ENCODE measurements around the gene TRIM59.

Gene TRIM59

GRCh38 chr3:160437083-160437455, 12.5 kb downstream of the TRIM59 start:
- Histone ChIP-seq H3K27ac (ENCODE audit: extremely low read depth, low read depth, low read length) (no peak overlapping the region), H3K4me3 (ENCODE audit: low read depth, low read length) (no peak overlapping the region), H3K4me1 (ENCODE audit: control insufficient read depth, insufficient read depth, low read length) (0 out of 2 replicates have a peak, but pooled peaks cover 2% of the 10 kb centered on the region), H3K36me3 (ENCODE audit: control insufficient read depth in 2 of 2, insufficient read depth in 1 of 2, low read length in 2 of 2) (peaks cover 13 to 61% of the 10 kb centered on the region in 2 experiments), H3K9me3 (ENCODE audit: control insufficient read depth, insufficient read depth, low read depth, low read length) (no peaks in the 10 kb centered on the region)
- ChIA-PET CTCF (no interaction called here), POLR2A (interaction anchor here (3.1 kb wide), 1 partner anchor 13 kb away, joined by 22 read pairs; the partner anchor contains the start of gene TRIM59)
- TF ChIP-seq, protein P1, sequence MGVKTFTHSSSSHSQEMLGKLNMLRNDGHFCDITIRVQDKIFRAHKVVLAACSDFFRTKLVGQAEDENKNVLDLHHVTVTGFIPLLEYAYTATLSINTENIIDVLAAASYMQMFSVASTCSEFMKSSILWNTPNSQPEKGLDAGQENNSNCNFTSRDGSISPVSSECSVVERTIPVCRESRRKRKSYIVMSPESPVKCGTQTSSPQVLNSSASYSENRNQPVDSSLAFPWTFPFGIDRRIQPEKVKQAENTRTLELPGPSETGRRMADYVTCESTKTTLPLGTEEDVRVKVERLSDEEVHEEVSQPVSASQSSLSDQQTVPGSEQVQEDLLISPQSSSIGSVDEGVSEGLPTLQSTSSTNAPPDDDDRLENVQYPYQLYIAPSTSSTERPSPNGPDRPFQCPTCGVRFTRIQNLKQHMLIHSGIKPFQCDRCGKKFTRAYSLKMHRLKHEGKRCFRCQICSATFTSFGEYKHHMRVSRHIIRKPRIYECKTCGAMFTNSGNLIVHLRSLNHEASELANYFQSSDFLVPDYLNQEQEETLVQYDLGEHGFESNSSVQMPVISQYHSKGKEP (tag by site-specific recombination; IDR thresholded peaks at IDR 0.05) = no peak
- TF ChIP-seq EGR2 (tag by site-specific recombination; IDR thresholded peaks at IDR 0.05; ENCODE audit: low read depth) = 0 out of 2 replicates have a peak, but pooled peaks have one; percentile 22
- TF ChIP-seq KLF10 (tag by site-specific recombination; IDR thresholded peaks at IDR 0.05) = peak; percentile 61
- TF ChIP-seq GLIS2 (tag by site-specific recombination; IDR thresholded peaks at IDR 0.05) = peak; percentile 30; the same call in 1 of the 2 replicates
- TF ChIP-seq ZNF362 (tag by site-specific recombination; IDR thresholded peaks at IDR 0.05) = peak; percentile 15; the same call in 1 of the 2 replicates
- TF ChIP-seq ZFHX2 (tag by site-specific recombination; conservative IDR thresholded peaks at IDR 0.05) = peak; percentile 35; the same call in 1 of the 2 replicates

GRCh38 chr3:160435747-160436146, 13.8 kb downstream of the TRIM59 start:
- H3K4me1 ChIP-seq (ENCODE audit: control insufficient read depth, insufficient read depth, low read length) = 0 out of 2 replicates have a peak, but pooled peaks cover 2% of the 10 kb centered on the region
- H3K27ac ChIP-seq (ENCODE audit: extremely low read depth, low read depth, low read length) = no peak overlapping the region
- CTCF ChIA-PET = interaction anchor here (0.6 kb wide), 1 partner anchor 202 kb away, joined by 5 read pairs; no protein-coding TSS in a partner anchor
- H3K4me3 ChIP-seq (ENCODE audit: low read depth, low read length) = no peak overlapping the region
- no peak for TF ChIP-seq ZSCAN5A (tag by site-specific recombination; IDR thresholded peaks at IDR 0.05)
- peak; percentile 52; the same call in 1 of the 2 replicates for TF ChIP-seq PRDM6 (tag by site-specific recombination; IDR thresholded peaks at IDR 0.05)
- no peaks in the 10 kb centered on the region for H3K9me3 ChIP-seq (ENCODE audit: control insufficient read depth, insufficient read depth, low read depth, low read length)
- POLR2A ChIA-PET = interaction anchor here (3.1 kb wide), 1 partner anchor 14 kb away, joined by 22 read pairs; the partner anchor contains the start of gene TRIM59
- H3K36me3 ChIP-seq (ENCODE audit: control insufficient read depth in 2 of 2, insufficient read depth in 1 of 2, low read length in 2 of 2) = peaks cover 25 to 74% of the 10 kb centered on the region in 2 experiments

DNA sequence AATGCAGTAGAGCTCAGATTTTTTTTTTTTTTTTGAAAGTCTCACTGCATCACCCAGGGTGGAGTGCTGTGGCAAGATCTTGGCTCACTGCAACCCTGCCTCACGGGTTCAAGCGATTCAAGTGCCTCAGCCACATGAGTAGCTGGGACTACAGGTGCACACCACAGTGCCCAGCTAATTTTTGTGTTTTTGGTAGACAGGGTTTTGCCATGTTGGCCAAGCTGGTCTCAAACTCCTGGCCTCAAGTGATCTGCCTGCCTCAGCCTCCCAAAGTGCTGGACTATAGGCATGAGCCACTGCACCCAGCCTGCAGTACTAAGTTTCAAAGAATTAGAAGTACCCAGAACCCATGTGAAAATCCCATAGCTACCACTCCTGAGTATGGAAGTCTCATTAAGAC, 14.5 kb downstream of the TRIM59 start:
- POLR2A ChIA-PET = interaction anchor here (3.1 kb wide), 1 partner anchor 15 kb away, joined by 22 read pairs; the partner anchor contains the start of gene TRIM59
- H3K36me3 ChIP-seq (ENCODE audit: control insufficient read depth in 2 of 2, insufficient read depth in 1 of 2, low read length in 2 of 2) = peaks cover 25 to 81% of the 10 kb centered on the region in 2 experiments
- CTCF ChIA-PET = no interaction called here

GRCh38 chr3:160434071-160434470, 15.5 kb downstream of the TRIM59 start:
- no peaks in the 10 kb centered on the region for H3K9me3 ChIP-seq (ENCODE audit: control insufficient read depth, insufficient read depth, low read depth, low read length)
- CTCF ChIA-PET = no interaction called here
- no peak overlapping the region for H3K4me3 ChIP-seq (ENCODE audit: low read depth, low read length)
- no peak overlapping the region for H3K27ac ChIP-seq (ENCODE audit: extremely low read depth, low read depth, low read length)
- no peaks in the 10 kb centered on the region for H3K4me1 ChIP-seq (ENCODE audit: control insufficient read depth, insufficient read depth, low read length)
- POLR2A ChIA-PET = no interaction called here
- H3K36me3 ChIP-seq (ENCODE audit: control insufficient read depth in 2 of 2, insufficient read depth in 1 of 2, low read length in 2 of 2) = peaks cover 34 to 88% of the 10 kb centered on the region in 2 experiments
- TF ChIP-seq ZBTB10 (tag by site-specific recombination; IDR thresholded peaks at IDR 0.05) (no peak), ZBTB7A (tag by site-specific recombination; IDR thresholded peaks at IDR 0.05; ENCODE audit: low read depth) (no peak), ZNF24 (tag by site-specific recombination; IDR thresholded peaks at IDR 0.05) (no peak), ZNF623 (tag by site-specific recombination; IDR thresholded peaks at IDR 0.05) (no peak), TSHZ1 (tag by site-specific recombination; IDR thresholded peaks at IDR 0.05; ENCODE audit: borderline replicate concordance) (no peak), KLF10 (tag by site-specific recombination; IDR thresholded peaks at IDR 0.05) (no peak)

More for the DNA sequence above, 14.5 kb downstream of the TRIM59 start:
- H3K4me3 ChIP-seq (ENCODE audit: low read depth, low read length) = no peak overlapping the region
- no peaks in the 10 kb centered on the region for H3K9me3 ChIP-seq (ENCODE audit: control insufficient read depth, insufficient read depth, low read depth, low read length)
- TF ChIP-seq ZBTB48 (tag by site-specific recombination; IDR thresholded peaks at IDR 0.05) (no peak), ZNF138 (tag by site-specific recombination; IDR thresholded peaks at IDR 0.05; ENCODE audit: borderline replicate concordance) (no peak)
- H3K4me1 ChIP-seq (ENCODE audit: control insufficient read depth, insufficient read depth, low read length) = 0 out of 2 replicates have a peak, but pooled peaks cover under 1% of the 10 kb centered on the region
- H3K27ac ChIP-seq (ENCODE audit: extremely low read depth, low read depth, low read length) = no peak overlapping the region
